Neutrophil (primary cell): ENCODE measurements around the gene ARNT2.

Source experiments
- H3K27ac ChIP-seq: fragments of 200-600 bp; sonication (generic); 2 replicates; pipeline ENCODE4 v1.5.1; 2016; ENCODE audit warnings: mild to moderate bottlenecking, moderate library complexity
- H3K27me3 ChIP-seq: fragments of 200-600 bp; sonication (generic); 2 replicates; pipeline ENCODE4 v1.6.0; 2016; ENCODE audit warnings: mild to moderate bottlenecking
- H3K36me3 ChIP-seq: fragments of 200-600 bp; sonication (generic); 2 replicates; pipeline ENCODE4 v1.5.1; 2017
- H3K4me1 ChIP-seq, 2 experiments: fragments of 200-600 bp in 1 of 2; sonication (generic) in 1 of 2; 1 replicate in 1 of 2; 2 replicates in 1 of 2; pipeline versions ENCODE4 v1.5.1 to v1.6.1; 2013 to 2016; ENCODE audit warnings: low read depth in 1 of 2, low read length in 1 of 2, mild to moderate bottlenecking in 1 of 2, moderate library complexity in 1 of 2; ENCODE audit not compliant: control insufficient read depth in 1 of 2, insufficient read depth in 1 of 2
- H3K4me3 ChIP-seq, 2 experiments: fragments of 200-600 bp in 1 of 2; sonication (generic) in 1 of 2; 1 replicate in 1 of 2; 2 replicates in 1 of 2; pipeline ENCODE4 v1.5.1; 2013 to 2016; ENCODE audit warnings: low read depth in 1 of 2, low read length in 1 of 2, mild to moderate bottlenecking in 1 of 2, moderate library complexity in 1 of 2
- H3K9me3 ChIP-seq: fragments of 200-600 bp; sonication (generic); 2 replicates; pipeline ENCODE4 v1.5.1; 2016
- CTCF ChIP-seq: fragments of 200-600 bp; sonication (generic); IDR thresholded peaks from 2 replicates; pipeline ENCODE4 v1.5.1; 2016; ENCODE audit warnings: antibody characterized with exemption

Gene ARNT2

DNA sequence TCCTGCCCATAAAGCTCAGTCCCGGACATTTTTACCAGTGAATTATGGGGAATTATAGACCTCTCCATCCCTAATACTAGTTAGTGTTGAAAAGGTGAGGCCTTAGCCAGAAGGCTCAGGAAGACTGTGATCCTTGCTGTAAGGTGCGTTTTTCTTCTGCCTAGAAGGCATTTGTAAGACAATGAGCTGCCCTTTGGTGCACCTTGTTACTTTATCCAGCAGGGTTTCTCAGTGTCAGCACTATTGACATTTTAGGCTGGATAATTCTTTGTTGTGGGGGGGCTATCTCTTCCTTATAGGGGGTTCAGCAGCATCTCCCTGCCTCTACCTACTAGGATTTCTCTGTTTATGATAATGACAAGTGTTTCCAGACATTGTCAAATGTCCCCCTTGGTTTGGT, 182.8 kb downstream of the ARNT2 start:
- H3K27ac ChIP-seq, result no peak overlapping the region
- H3K36me3 ChIP-seq, result no peaks in the 10 kb centered on the region
- no peaks in the 10 kb centered on the region for H3K27me3 ChIP-seq
- no peaks in the 10 kb centered on the region for H3K9me3 ChIP-seq
- H3K4me1 ChIP-seq, result no peaks in the 10 kb centered on the region
- TF ChIP-seq CTCF, result no peak
- no peak overlapping the region for H3K4me3 ChIP-seq

DNA sequence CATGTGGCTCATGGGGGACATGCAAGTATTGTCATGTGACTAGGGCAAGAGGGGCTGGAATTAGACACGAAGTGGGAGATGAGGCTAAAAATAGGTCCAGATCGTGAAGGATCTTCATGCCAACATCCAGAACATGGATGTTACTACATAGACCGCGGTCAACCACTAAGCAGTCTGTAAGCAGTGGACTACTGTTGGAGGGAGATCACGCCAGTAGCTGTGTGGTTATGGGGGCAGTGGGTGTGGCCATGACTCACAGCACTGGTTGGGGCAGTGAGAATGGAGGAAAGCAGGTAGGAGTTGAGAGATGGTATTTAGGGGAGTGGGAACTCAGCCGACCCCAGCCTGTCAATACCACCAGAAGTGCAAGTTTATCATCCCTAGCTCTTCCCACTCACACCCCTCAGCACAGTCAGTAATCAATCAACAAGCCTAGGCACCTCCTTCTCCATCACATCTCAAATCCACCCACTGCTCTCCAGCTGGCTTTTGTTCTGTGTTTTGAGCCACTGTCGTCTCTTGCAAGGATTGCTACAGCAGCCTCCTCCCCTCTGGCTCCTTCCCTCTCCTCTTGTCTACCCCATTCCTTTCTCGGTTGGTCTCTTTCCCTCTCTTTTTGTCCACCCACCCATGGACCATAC, 183.8 kb downstream of the ARNT2 start:
- Histone ChIP-seq H3K27ac (no peak overlapping the region), H3K9me3 (no peaks in the 10 kb centered on the region), H3K36me3 (no peaks in the 10 kb centered on the region), H3K4me1 (no peaks in the 10 kb centered on the region), H3K27me3 (no peaks in the 10 kb centered on the region), H3K4me3 (no peak overlapping the region)
- no peak for TF ChIP-seq CTCF

- no peak for TF ChIP-seq CTCF
- Histone ChIP-seq H3K27ac (no peak overlapping the region), H3K27me3 (no peaks in the 10 kb centered on the region), H3K4me3 (no peak overlapping the region), H3K36me3 (no peaks in the 10 kb centered on the region), H3K9me3 (no peaks in the 10 kb centered on the region), H3K4me1 (no peaks in the 10 kb centered on the region)
These were observed 184.6 kb downstream of the ARNT2 start for GRCh38 chr15:80588801-80589200.

DNA sequence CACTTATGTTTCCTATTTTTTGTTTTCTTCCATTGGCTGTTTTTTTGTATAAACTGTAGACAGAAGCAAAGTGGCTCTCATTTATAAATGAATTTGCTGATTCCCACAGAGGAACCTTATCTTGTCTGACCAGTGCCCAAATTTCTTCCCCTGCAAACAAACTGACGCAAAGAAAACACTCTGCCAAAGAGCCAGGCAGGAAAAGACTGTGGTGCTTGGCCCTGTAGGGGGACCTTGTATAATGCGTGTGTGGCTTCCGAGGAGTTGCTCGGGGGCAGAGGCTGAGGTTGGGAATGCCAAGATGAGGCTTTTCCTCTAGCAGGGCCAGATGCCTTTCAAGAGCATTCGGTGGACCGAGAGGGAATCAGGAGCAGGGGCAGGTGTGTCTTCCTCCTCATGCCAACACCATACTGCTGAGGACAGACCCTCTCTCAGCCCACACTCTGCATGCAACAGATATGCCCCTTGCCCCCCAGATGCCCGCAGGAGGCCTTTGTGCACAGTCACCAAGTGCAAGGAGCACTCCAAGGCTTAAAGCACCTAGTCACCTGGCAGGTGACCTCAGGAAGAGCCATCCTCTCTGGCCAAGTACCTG, 186.7 kb downstream of the ARNT2 start:
- Histone ChIP-seq H3K27ac (no peak overlapping the region), H3K4me3 (no peak overlapping the region), H3K36me3 (no peaks in the 10 kb centered on the region), H3K9me3 (no peaks in the 10 kb centered on the region), H3K4me1 (no peaks in the 10 kb centered on the region), H3K27me3 (no peaks in the 10 kb centered on the region)
- no peak for TF ChIP-seq CTCF

DNA sequence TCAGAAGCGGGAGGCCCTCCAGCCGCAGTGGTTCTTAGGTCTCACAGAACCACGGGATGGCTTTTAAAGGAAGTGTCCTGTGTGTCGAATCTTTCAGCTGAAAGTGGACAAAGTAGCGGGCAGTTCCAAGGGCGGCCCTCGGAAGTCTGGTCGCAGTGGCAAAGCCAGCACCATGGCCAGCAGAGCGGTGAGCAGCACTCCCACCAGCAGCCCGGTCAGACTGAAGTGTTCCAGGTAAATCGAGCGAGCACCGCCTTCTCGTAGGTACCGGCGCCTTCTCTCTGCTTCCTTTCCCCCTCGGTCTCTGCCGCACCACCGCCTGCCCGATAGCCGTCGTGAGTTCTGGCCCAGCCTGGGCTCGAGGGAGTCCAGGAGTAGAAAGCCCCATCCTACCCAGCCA, 187.3 kb downstream of the ARNT2 start:
- no peaks in the 10 kb centered on the region for H3K9me3 ChIP-seq
- no peak for TF ChIP-seq CTCF

More for the DNA sequence above, 187.3 kb downstream of the ARNT2 start:
- H3K27me3 ChIP-seq, result no peaks in the 10 kb centered on the region
- H3K27ac ChIP-seq, result no peak overlapping the region
- no peaks in the 10 kb centered on the region for H3K36me3 ChIP-seq
- no peak overlapping the region for H3K4me3 ChIP-seq
- H3K4me1 ChIP-seq, result no peaks in the 10 kb centered on the region
